22Rv1 (cell line): ENCODE results near the gene ARAP1.

Experiments used
- ZFX ChIP-seq: fragments of 450-650 bp; IDR thresholded peaks from 2 replicates; pipeline ENCODE4 v1.6.1; 2017; ENCODE audit warnings: antibody characterized with exemption, borderline replicate concordance
- TF ChIP-seq, protein P1 (sequence below): fragments of 450-650 bp; IDR thresholded peaks from 2 replicates; pipeline ENCODE4 v1.5.1; 2017; ENCODE audit warnings: mild to moderate bottlenecking

DNA sequence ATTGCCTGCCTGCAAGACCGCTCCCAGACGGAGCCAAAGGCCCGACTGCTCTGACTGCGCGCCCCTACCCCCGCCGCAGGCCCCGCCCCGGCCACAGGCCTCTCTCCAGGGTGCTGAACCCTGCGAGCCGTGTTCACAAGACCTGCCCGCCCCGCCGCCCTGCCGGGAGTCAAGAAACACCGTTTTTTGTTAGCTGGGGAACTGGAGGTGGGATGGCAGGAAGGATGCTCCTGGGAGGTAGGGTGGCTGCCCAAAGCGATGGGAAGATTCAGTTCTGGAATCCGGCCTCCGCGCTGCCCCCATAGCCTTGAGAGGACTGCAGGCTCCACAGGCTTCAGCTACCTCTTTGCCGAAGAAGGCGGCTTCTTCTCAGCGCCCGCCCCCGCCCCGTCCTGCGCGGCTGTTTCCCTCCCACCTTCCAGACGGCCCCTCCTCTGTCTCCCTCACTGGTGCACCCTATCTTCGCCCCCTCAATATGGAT, 75.3 kb downstream of the ARAP1 start:
- TF ChIP-seq, protein P1, sequence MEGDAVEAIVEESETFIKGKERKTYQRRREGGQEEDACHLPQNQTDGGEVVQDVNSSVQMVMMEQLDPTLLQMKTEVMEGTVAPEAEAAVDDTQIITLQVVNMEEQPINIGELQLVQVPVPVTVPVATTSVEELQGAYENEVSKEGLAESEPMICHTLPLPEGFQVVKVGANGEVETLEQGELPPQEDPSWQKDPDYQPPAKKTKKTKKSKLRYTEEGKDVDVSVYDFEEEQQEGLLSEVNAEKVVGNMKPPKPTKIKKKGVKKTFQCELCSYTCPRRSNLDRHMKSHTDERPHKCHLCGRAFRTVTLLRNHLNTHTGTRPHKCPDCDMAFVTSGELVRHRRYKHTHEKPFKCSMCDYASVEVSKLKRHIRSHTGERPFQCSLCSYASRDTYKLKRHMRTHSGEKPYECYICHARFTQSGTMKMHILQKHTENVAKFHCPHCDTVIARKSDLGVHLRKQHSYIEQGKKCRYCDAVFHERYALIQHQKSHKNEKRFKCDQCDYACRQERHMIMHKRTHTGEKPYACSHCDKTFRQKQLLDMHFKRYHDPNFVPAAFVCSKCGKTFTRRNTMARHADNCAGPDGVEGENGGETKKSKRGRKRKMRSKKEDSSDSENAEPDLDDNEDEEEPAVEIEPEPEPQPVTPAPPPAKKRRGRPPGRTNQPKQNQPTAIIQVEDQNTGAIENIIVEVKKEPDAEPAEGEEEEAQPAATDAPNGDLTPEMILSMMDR: no peak
- no peak for TF ChIP-seq ZFX
